Mesenchymal stem cell (in vitro differentiated cells and primary cell): ENCODE results near the gene BHMT. TPM values are rescaled to one million over a fixed set of nuclear protein-coding genes. Genes with fewer than 3 reads are reported as not detected.
A peak's percentile ranks its signal among the peaks of the same experiment; 100 is the strongest.

Experiments used
- DNase-seq: peaks from one replicate; pipeline ENCODE4 v3.0.0-alpha.2; 2013
- H2AFZ ChIP-seq: one replicate; pipeline ENCODE4 v1.6.1; 2013; ENCODE audit warnings: low read depth, mild to moderate bottlenecking, control low read depth, inconsistent platforms, low read length, moderate library complexity
- H2AK5ac ChIP-seq: 2 replicates; pipeline ENCODE4 v1.6.1; 2013; ENCODE audit warnings: low read length, moderate library complexity, mild to moderate bottlenecking, inconsistent platforms; ENCODE audit not compliant: severe bottlenecking
- H2BK120ac ChIP-seq: one replicate; pipeline ENCODE4 v1.6.1; 2013; ENCODE audit warnings: low read depth, mild to moderate bottlenecking, inconsistent platforms, low read length, moderate library complexity
- H2BK12ac ChIP-seq, 2 experiments: one replicate each; pipeline ENCODE4 v1.6.1; 2013; ENCODE audit warnings: inconsistent platforms in 2 of 2, low read length in 2 of 2, mild to moderate bottlenecking in 2 of 2, moderate library complexity in 2 of 2, control low read depth in 1 of 2
- H2BK15ac ChIP-seq: one replicate; pipeline ENCODE4 v1.6.1; 2013; ENCODE audit warnings: mild to moderate bottlenecking, low read depth, inconsistent platforms; ENCODE audit not compliant: poor library complexity, severe bottlenecking
- H2BK5ac ChIP-seq: 2 replicates; pipeline ENCODE4 v1.6.1; 2013; ENCODE audit warnings: low read depth, mild to moderate bottlenecking, low read length, control low read depth, inconsistent platforms; ENCODE audit not compliant: poor library complexity, severe bottlenecking
- H3K14ac ChIP-seq, 2 experiments: one replicate each; pipeline ENCODE4 v1.6.1; 2013; ENCODE audit warnings: inconsistent platforms in 2 of 2, low read length in 2 of 2, control low read depth in 1 of 2, mild to moderate bottlenecking in 1 of 2, moderate library complexity in 1 of 2
- H3K18ac ChIP-seq, 2 experiments: one replicate each; pipeline ENCODE4 v1.6.1; 2013; ENCODE audit warnings: inconsistent platforms in 2 of 2, low read length in 2 of 2, control low read depth in 1 of 2, low read depth in 1 of 2, mild to moderate bottlenecking in 1 of 2
- H3K23ac ChIP-seq, 2 experiments: one replicate each; pipeline ENCODE4 v1.6.1; 2013; ENCODE audit warnings: inconsistent platforms in 2 of 2, low read length in 2 of 2, mild to moderate bottlenecking in 2 of 2, moderate library complexity in 2 of 2, control low read depth in 1 of 2
- H3K27ac ChIP-seq: 2 replicates; pipeline ENCODE4 v1.5.1; 2013; ENCODE audit warnings: mild to moderate bottlenecking, moderate library complexity, low read length, control low read depth, inconsistent platforms; ENCODE audit not compliant: poor library complexity, severe bottlenecking
- H3K27me3 ChIP-seq, 2 experiments: 2 replicates each; pipeline versions ENCODE4 v1.6.1 to v1.7.0; 2013; ENCODE audit warnings: low read length in 2 of 2, mild to moderate bottlenecking in 2 of 2, moderate library complexity in 2 of 2, control low read depth in 1 of 2, inconsistent platforms in 1 of 2; ENCODE audit not compliant: control insufficient read depth in 1 of 2, insufficient read depth in 1 of 2
- H3K36me3 ChIP-seq, 2 experiments: 2 replicates each; pipeline versions ENCODE4 v1.6.1 to v1.7.0; 2013; ENCODE audit warnings: low read length in 2 of 2, control low read depth in 1 of 2, inconsistent platforms in 1 of 2, low read depth in 1 of 2, mild to moderate bottlenecking in 1 of 2; ENCODE audit not compliant: insufficient read depth in 2 of 2, control insufficient read depth in 1 of 2
- H3K4ac ChIP-seq, 2 experiments: one replicate each; pipeline ENCODE4 v1.6.1; 2013; ENCODE audit warnings: inconsistent platforms in 2 of 2, low read length in 2 of 2, mild to moderate bottlenecking in 2 of 2, moderate library complexity in 2 of 2, control low read depth in 1 of 2, low read depth in 1 of 2
- H3K4me1 ChIP-seq: 2 replicates; pipeline ENCODE4 v1.6.1; 2013; ENCODE audit warnings: low read depth, low read length, control low read depth; ENCODE audit not compliant: control insufficient read depth, insufficient read depth
- H3K4me2 ChIP-seq: 2 replicates; pipeline ENCODE4 v1.6.1; 2013; ENCODE audit warnings: low read length, mild to moderate bottlenecking, inconsistent platforms; ENCODE audit not compliant: poor library complexity, severe bottlenecking
- H3K4me3 ChIP-seq, 2 experiments: 2 replicates each; pipeline versions ENCODE4 v1.5.1 to v1.7.0; 2013; ENCODE audit warnings: low read length in 2 of 2, mild to moderate bottlenecking in 2 of 2, control low read depth in 1 of 2, low read depth in 1 of 2; ENCODE audit not compliant: insufficient read depth in 1 of 2
- H3K79me1 ChIP-seq: replicated peaks from 2 replicates; pipeline ENCODE4 v1.6.1; 2013; ENCODE audit warnings: mild to moderate bottlenecking, control low read depth, low read length, inconsistent platforms; ENCODE audit not compliant: poor library complexity, severe bottlenecking
- H3K9ac ChIP-seq: 2 replicates; pipeline ENCODE4 v1.7.0; 2013; ENCODE audit warnings: mild to moderate bottlenecking, low read length, moderate library complexity
- H3K9me3 ChIP-seq: 2 replicates; pipeline ENCODE4 v1.7.0; 2013; ENCODE audit warnings: mild to moderate bottlenecking, low read length; ENCODE audit not compliant: control insufficient read depth
- H4K8ac ChIP-seq: one replicate; pipeline ENCODE4 v1.6.1; 2013; ENCODE audit warnings: inconsistent platforms, mild to moderate bottlenecking, low read length, moderate library complexity
- H4K91ac ChIP-seq: one replicate; pipeline ENCODE4 v1.6.1; 2013; ENCODE audit warnings: mild to moderate bottlenecking, low read length, inconsistent platforms
- WGBS: methylation state at CpG from one replicate; pipeline ENCODE4 v1.1.7; 2013; ENCODE audit warnings: mixed read lengths; 5-methylcytosine and 5-hydroxymethylcytosine counted together
- polyA plus RNA-seq, 2 experiments: library from polyadenylated mRNA; stranded (reverse); fragments of 200-250 nt; gene quantifications; one replicate each; pipeline ENCODE4 v1.2.3, GENCODE V29; 2013

Gene BHMT
- not detected for polyA plus RNA-seq (2013, experiment 1 of 2)
- polyA plus RNA-seq (2013, experiment 2 of 2), result not detected

GRCh38 chr5:79111387-79111959, at the start of gene BHMT:
TSS of gene BHMT (plus strand) at chr5:79111809. CDS start at chr5:79111886, 77 bp downstream.
- peaks cover 9% of the 10 kb centered on the region for H3K4me1 ChIP-seq
- H3K9ac ChIP-seq, result no peak within 1 kb of the TSS
- H2BK15ac ChIP-seq, result peak within 1 kb of the TSS; percentile 30
- H4K91ac ChIP-seq, result peak within 1 kb of the TSS; percentile 7
- WGBS, result 21% methylated on average over 28 of the region's 32 CpGs
- H2AFZ ChIP-seq, result peak within 1 kb of the TSS; percentile 43
- no peak within 1 kb of the TSS for H2BK12ac ChIP-seq
- no peaks in the 10 kb centered on the region for H3K79me1 ChIP-seq
- no peak within 1 kb of the TSS for H2AK5ac ChIP-seq
- H3K4me3 ChIP-seq, result peak within 1 kb of the TSS in 1 of 2 experiments; percentile 47
- no peaks in the 10 kb centered on the region for H3K36me3 ChIP-seq
- no peak for DNase-seq
- H3K27ac ChIP-seq, result no peak within 1 kb of the TSS
- no peak within 1 kb of the TSS for H2BK5ac ChIP-seq
- no peak within 1 kb of the TSS for H3K23ac ChIP-seq
- no peak within 1 kb of the TSS for H4K8ac ChIP-seq
- H3K9me3 ChIP-seq, result no peaks in the 10 kb centered on the region
- no peak within 1 kb of the TSS for H3K4me2 ChIP-seq
- peaks cover 36 to 50% of the 10 kb centered on the region in 2 experiments for H3K27me3 ChIP-seq
- no peak within 1 kb of the TSS for H3K18ac ChIP-seq
- no peak within 1 kb of the TSS for H3K4ac ChIP-seq
- peak within 1 kb of the TSS in 1 of 2 experiments; percentile 62 for H3K14ac ChIP-seq
- no peak within 1 kb of the TSS for H2BK120ac ChIP-seq

GRCh38 chr5:79062436-79062835, 49.2 kb upstream of the BHMT start:
- Histone ChIP-seq H2BK12ac (no peak overlapping the region), H4K91ac (no peak overlapping the region), H3K23ac (no peak overlapping the region), H2AK5ac (no peak overlapping the region), H3K4me2 (no peak overlapping the region), H3K4ac (no peak overlapping the region), H3K27ac (no peak overlapping the region), H3K36me3 (no peaks in the 10 kb centered on the region), H2AFZ (no peak overlapping the region), H2BK5ac (no peak overlapping the region), H3K4me1 (no peaks in the 10 kb centered on the region), H3K14ac (no peak overlapping the region), H3K4me3 (no peak overlapping the region), H3K9me3 (no peaks in the 10 kb centered on the region), H2BK15ac (no peak overlapping the region), H3K18ac (no peak overlapping the region), H3K27me3 (peaks cover 0 to 6% of the 10 kb centered on the region in 2 experiments), H2BK120ac (no peak overlapping the region), H3K9ac (no peak overlapping the region), H4K8ac (no peak overlapping the region), H3K79me1 (no peaks in the 10 kb centered on the region)
- WGBS, result 94% methylated on average over 3 of the region's 3 CpGs
- no peak for DNase-seq

GRCh38 chr5:79069488-79070349, 41.9 kb upstream of the BHMT start, which contains the start of the genes BHMT2 and DMGDH:
TSS of gene BHMT2 (plus strand) at chr5:79069767. CDS start at chr5:79069783, 16 bp downstream.
TSS of gene DMGDH (minus strand) at chr5:79069674. CDS start at chr5:79069620, 54 bp downstream.
- no peak within 1 kb of the TSS for H2BK12ac ChIP-seq
- H3K4me1 ChIP-seq, result no peaks in the 10 kb centered on the region
- H3K9ac ChIP-seq, result peak within 1 kb of the TSS; percentile 90
- H3K4me2 ChIP-seq, result no peak within 1 kb of the TSS
- H3K23ac ChIP-seq, result no peak within 1 kb of the TSS
- no peak within 1 kb of the TSS for H2BK120ac ChIP-seq
- peaks cover 12% of the 10 kb centered on the region for H3K9me3 ChIP-seq
- 97% methylated on average over 72 of the region's 79 CpGs for WGBS
- peak within 1 kb of the TSS; percentile 18 for H4K91ac ChIP-seq
- H4K8ac ChIP-seq, result peak within 1 kb of the TSS; percentile 14
- no peak within 1 kb of the TSS for H2BK5ac ChIP-seq
- no peaks in the 10 kb centered on the region for H3K36me3 ChIP-seq
- peak within 1 kb of the TSS in 1 of 2 experiments; percentile 2 for H3K4ac ChIP-seq
- H3K18ac ChIP-seq, result no peak within 1 kb of the TSS
- H3K79me1 ChIP-seq, result no peaks in the 10 kb centered on the region
- no peak within 1 kb of the TSS for H2AFZ ChIP-seq
- peak within 1 kb of the TSS; percentile 23 for H2BK15ac ChIP-seq
- H3K14ac ChIP-seq, result no peak within 1 kb of the TSS
- no peak within 1 kb of the TSS for H2AK5ac ChIP-seq
- no peak within 1 kb of the TSS for H3K27ac ChIP-seq
- no peak for DNase-seq
- H3K27me3 ChIP-seq, result no peaks in the 10 kb centered on the region
- H3K4me3 ChIP-seq, result peak within 1 kb of the TSS in 1 of 2 experiments; percentile 80

GRCh38 chr5:79070350-79070667, 41.3 kb upstream of the BHMT start:
- peak overlapping the region in 1 of 2 experiments; percentile 80 for H3K4me3 ChIP-seq

More at GRCh38 chr5:79070350-79070667, 41.3 kb upstream of the BHMT start:
- Histone ChIP-seq H3K36me3 (no peaks in the 10 kb centered on the region), H2BK12ac (no peak overlapping the region), H3K9me3 (peaks cover 12% of the 10 kb centered on the region), H3K4me1 (no peaks in the 10 kb centered on the region), H3K27ac (no peak overlapping the region), H2AFZ (no peak overlapping the region), H2AK5ac (no peak overlapping the region), H2BK5ac (no peak overlapping the region), H3K4ac (peak overlapping the region in 1 of 2 experiments; percentile 2), H4K8ac (no peak overlapping the region), H3K4me2 (no peak overlapping the region), H3K14ac (no peak overlapping the region), H2BK15ac (no peak overlapping the region), H3K27me3 (no peaks in the 10 kb centered on the region), H3K18ac (no peak overlapping the region), H3K79me1 (no peaks in the 10 kb centered on the region), H3K9ac (peak overlapping the region; percentile 90), H4K91ac (peak overlapping the region; percentile 18), H2BK120ac (no peak overlapping the region), H3K23ac (no peak overlapping the region)
- WGBS, result 40% methylated on average over 2 of the region's 9 CpGs
- no peak for DNase-seq
